COLO829 (cell line): ENCODE results near the gene GMPPA.

Source experiments
- DNase-seq: peaks from one replicate; pipeline ENCODE4 v3.0.0; 2012; ENCODE audit warnings: low spot score

Gene GMPPA

DNA sequence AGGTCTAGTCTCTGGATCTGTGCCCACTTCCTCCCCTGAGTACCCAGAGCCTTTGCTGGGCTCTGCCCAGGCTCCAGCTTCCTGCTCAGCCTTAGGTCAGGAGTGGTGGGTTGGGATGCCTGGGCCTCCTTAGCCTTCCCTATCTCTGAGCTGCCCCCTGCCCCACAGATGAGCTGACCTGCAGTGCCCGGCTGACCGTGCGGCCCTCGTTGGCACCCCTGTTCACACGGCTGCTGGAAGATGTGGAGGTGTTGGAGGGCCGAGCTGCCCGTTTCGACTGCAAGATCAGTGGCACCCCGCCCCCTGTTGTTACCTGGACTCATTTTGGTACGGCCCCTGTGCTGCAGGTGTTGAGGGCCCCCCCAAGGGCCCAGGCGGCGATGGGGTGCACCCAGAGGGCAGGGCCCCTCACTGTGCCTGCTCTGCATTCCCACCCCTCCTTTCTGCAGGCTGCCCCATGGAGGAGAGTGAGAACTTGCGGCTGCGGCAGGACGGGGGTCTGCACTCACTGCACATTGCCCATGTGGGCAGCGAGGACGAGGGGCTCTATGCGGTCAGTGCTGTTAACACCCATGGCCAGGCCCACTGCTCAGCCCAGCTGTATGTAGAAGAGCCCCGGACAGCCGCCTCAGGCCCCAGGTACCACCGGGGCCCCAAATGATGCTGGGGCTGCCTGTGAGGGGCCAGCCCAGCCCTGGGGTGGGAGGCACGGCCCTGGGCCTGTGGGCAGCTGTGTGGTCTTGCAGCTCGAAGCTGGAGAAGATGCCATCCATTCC is 30.1 kb upstream of the GMPPA start:
- DNase-seq: no peak

GRCh38 chr2:219469186-219469724 is 29.4 kb upstream of the GMPPA start:
- DNase-seq: peak; percentile 36

DNA sequence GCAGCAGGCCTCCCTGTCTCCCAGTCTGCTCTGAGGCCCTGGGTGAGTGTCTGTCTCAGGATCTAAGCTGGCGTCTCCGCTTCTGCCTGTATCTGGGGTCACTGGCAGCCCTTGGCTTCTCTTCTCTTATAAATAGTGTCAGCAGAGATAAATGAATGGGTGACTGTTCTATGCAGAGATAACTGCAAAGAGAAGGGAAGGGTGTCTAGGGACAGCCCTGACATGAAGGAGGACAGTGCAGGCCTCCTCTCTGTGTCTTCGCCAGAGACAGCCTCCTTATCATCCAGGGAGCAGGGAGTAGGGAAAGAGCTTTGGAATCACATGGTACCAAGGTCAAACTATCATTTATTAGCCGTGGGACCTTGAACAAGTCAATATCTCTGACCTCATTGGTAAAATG is 28.3 kb upstream of the GMPPA start:
- DNase-seq: no peak

DNA sequence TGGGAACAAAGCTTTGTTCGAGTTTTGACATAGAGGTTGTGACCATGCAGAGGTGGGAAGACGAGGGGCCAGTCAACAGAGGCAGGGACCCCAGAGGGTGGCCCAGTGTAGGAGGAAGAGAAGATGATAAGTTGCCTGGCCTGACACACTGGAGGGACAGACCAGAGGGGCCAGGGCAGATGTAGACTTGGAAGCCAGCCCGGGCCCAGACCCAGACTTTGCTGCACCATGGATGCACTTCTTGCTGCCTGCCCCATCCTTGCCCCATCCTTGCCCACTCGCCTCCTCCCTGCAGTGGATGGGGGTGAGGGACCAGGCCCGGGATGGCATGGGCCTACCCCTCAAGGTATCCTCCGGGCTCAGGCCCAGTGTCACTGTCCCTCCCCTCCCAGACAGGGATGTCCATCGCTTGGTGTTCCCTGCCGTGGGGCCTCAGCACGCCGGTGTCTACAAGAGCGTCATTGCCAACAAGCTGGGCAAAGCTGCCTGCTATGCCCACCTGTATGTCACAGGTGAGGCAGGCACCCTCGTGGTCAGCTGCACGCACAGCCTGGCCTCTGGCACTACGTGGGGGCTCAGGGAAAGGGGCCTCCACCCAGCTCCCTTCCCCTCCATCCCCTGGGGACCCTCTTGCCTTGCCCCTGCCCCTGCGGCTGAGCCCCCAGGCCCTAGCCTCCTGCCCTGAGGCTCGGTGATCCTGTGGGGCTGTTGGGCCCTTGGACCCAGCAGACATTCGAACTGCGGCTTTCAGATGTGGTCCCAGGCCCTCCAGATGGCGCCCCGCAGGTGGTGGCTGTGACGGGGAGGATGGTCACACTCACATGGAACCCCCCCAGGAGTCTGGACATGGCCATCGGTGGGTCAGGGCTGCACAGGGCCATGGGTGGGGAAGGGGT is 27.0 kb upstream of the GMPPA start:
- no peak for DNase-seq

GRCh38 chr2:219472629-219473187 is 26.0 kb upstream of the GMPPA start:
- DNase-seq: no peak

GRCh38 chr2:219473511-219473910 is 25.2 kb upstream of the GMPPA start:
- no peak for DNase-seq

DNA sequence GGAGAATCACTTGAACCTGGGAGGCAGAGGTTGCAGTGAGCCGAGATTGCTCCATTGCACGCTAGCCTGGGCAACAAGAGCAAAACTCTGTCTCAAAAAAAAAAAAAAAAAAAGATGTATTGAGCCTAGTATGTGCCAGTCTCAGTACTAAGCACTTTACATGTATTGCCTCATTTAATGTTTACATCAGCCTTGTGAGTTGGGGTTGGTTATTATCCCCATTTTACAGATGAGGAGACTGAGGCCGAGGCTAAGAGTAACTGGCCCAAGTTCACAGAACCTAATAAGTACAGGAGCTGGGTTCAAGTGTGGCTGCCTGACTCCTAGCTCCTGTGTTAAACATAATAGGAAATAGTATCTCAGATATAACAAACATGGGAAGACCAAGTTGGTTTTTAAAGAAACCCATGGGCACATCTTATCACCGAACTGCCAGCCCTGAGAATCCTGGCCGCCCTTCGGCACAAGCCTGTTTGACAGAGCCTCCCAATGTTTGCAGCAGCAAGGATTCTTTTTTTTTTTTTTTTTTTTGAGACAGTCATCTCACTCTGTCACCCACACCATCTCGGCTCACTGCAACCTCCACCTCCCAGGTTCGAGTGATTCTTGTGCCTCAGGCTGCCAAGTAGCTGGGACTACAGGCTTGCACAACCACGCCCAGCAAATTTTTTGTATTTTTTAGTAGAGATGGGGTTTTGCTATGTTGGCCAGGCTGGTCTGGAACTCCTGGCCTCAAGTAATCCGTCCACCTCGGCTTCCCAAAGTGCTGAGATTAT is 24.2 kb upstream of the GMPPA start:
- no peak for DNase-seq

DNA sequence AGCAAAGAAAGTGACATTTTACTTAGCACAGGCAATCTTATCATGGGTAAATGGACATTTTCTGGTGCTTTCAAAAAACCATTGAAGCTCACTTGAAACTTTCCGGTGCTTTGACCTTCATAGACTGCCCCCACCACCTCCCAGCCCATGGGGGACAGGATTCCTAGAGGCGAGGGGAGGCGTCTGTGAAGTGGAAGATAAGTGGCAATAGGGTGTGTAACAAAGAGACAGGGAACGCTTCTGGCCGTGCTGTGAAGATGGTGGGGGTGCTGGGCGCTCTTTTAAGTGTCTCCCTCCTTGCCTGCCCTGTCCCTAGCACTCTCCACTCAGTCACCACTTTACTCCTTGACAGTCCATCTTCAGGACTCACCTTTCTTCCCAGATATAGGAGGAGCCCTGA is 23.4 kb upstream of the GMPPA start:
- no peak for DNase-seq

- DNase-seq: peak; percentile 66
Measured at GRCh38 chr2:219475697-219476651, 22.7 kb upstream of the GMPPA start.

DNA sequence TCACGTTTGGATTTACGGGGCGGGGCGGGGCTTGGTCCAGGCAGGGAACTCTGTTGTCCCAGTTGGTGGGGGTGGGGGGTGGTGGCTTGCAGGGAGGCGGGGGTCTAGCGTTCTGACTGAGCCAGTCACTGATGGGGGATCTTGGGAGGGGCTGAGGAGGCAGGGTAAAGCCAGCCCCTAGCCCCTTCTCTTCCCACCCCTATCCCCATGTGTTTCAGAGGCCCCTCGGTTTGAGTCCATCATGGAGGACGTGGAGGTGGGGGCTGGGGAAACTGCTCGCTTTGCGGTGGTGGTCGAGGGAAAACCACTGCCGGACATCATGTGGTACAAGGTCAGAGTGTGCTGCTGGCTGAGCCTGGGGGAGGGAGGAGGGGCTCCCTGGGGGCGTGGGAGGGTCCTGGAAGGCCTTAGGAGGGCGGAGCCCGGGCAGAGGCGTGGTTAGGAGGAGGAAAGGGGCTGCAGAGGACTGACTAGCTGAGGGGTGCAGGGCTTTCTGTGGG is 22.0 kb upstream of the GMPPA start:
- DNase-seq: no peak

GRCh38 chr2:219477179-219477578 is 21.5 kb upstream of the GMPPA start:
- no peak for DNase-seq

DNA sequence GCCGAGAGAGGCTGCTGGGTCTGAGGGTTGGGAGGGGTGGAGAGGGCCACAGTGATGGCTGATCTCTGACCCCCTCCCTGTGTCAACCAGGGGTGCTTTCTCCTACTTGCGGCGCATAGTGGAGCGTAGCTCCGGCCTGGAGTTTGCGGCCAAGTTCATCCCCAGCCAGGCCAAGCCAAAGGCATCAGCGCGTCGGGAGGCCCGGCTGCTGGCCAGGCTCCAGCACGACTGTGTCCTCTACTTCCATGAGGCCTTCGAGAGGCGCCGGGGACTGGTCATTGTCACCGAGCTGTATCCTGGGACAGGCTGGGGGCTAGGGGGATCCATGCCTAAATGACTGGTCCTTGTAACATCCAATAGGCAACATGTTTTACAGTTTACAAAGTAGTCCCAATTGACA is 20.9 kb upstream of the GMPPA start:
- no peak for DNase-seq

DNA sequence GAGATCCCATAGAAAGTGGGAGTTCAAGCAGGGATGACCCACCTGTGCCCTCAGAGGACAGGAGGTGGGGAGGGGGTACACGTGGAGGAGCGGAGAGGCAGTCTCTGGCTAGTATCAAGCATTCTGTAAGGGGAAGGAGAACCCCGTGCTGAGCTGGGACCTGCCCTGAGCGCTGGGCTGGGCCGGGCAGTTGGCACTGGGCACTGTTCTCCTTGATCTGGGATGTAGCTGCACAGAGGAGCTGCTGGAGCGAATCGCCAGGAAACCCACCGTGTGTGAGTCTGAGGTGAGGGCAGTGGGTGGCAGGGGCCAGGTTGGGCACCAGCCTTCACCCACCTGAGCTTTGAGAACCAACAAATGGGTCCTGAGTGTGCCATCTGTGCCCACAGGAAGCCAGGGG is 19.8 kb upstream of the GMPPA start:
- DNase-seq: no peak

GRCh38 chr2:219480004-219480403 is 18.7 kb upstream of the GMPPA start:
- no peak for DNase-seq

- no peak for DNase-seq
Measured at GRCh38 chr2:219482674-219483405, 15.9 kb upstream of the GMPPA start.

- DNase-seq: no peak
Measured at GRCh38 chr2:219483451-219484342, 15.0 kb upstream of the GMPPA start.

GRCh38 chr2:219484343-219485200 is 14.1 kb upstream of the GMPPA start:
- no peak for DNase-seq

DNA sequence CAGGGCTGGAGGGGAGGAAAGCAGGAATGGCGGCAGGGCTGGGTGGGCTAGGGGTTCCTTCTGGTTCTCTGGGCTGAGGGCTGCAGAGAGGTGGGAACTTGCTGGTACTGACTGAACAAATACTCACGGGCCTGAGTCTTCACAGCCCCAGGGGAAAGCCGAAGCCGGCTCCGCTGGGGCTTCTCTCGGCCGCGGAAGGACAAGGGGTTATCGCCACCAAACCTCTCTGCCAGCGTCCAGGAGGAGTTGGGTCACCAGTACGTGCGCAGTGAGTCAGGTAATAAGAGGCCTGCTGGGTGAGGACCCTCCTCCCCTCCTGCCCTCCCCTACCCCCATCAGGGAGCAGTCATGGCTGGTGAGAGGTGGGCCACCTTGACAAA is 13.5 kb upstream of the GMPPA start:
- no peak for DNase-seq
